ENCODE data around the gene NR2C2.
A peak's percentile ranks its signal among the peaks of the same experiment; 100 is the strongest.

- TF ChIP-seq CTCF (IDR thresholded peaks at IDR 0.05) (peak; percentile 99), EZH2 (IDR thresholded peaks at IDR 0.05; ENCODE audit: borderline replicate concordance, insufficient read depth, low read depth, low read length, poor library complexity, severe bottlenecking) (no peak)
Measured at GRCh38 chr3:14921034-14921616, 26.3 kb upstream of the NR2C2 start.

All from B cell (primary cell).